SH-SY5Y (cell line): ENCODE results near the gene TAF8.

Experiments used
- GATA2 ChIP-seq: IDR thresholded peaks from 2 replicates; pipeline ENCODE4 v1.6.1; 2011; ENCODE audit warnings: mild to moderate bottlenecking, low read depth, low read length
- GATA3 ChIP-seq: IDR thresholded peaks from 2 replicates; pipeline ENCODE4 v1.6.1; 2011; ENCODE audit warnings: low read depth, mild to moderate bottlenecking, low read length, moderate library complexity

DNA sequence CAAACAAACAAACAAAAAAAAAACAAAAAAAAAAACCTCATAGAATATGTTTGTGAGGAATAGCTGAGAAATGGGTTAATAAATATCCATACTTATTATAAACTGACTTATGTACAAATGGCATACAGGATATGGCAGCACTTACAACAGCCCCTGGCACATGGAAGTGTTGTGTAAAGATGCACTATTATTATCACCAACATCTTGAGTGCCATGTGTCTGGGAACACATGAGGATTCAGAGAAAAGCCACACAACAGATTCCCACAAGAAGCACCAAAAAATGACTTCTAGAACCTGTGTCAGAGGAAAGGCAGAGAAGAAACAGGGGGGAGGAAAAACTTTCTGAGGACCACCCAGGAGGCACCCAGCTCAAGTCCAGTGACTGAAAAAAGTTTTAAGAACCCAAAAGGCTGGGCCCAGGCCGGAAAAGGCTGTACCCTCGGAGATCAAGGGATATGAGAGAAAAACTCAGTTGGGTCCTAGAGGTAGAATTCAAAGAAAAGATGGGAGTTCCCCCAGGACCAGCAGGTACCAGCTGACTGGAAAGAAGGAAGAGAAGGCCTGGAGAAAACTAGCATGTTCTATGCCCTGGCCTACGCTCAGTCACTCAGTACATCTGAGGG is 9.4 kb upstream of the TAF8 start:
- TF ChIP-seq GATA2 (no peak), GATA3 (no peak)
